H1 (cell line): ENCODE data around the gene PTPRG. TPM values are rescaled to one million over a fixed set of nuclear protein-coding genes. Genes with fewer than 3 reads are reported as not detected.

Source experiments
- CTCF ChIA-PET: fragments of 300-600 bp; sonication (Branson Sonifier 250); formaldehyde crosslinking; loops from one replicate; lab custom pipeline; 2021; ENCODE audit not compliant: partially characterized antibody; lab: Charles Lee
- POLR2A ChIA-PET: fragments of 300-600 bp; sonication (Branson Sonifier 250); formaldehyde crosslinking; loops from one replicate; lab custom pipeline; 2021; ENCODE audit warnings: inconsistent platforms; ENCODE audit not compliant: partially characterized antibody; lab: Charles Lee
- DNase-seq, 2 experiments: peaks; one replicate each; pipeline versions ENCODE4 v3.0.0 to v3.0.0-alpha.2; 2010 to 2022; ENCODE audit warnings: low spot score in 2 of 2, low read depth in 1 of 2, mixed read lengths in 1 of 2
- FAIRE-seq: peaks from 2 replicates; lab custom pipeline; 2011; peaks lifted over from hg19 to GRCh38; lab: Jason Lieb, UNC
- H2AFZ ChIP-seq: 2 replicates; pipeline ENCODE4 v1.8.1; 2012; ENCODE audit warnings: low read length, inconsistent platforms
- H2AK5ac ChIP-seq: 2 replicates; pipeline ENCODE4 v1.6.1; 2013; ENCODE audit warnings: low read depth, low read length
- H2BK120ac ChIP-seq: replicated peaks from 2 replicates; pipeline ENCODE3; 2013; ENCODE audit warnings: low read depth, low read length, inconsistent platforms
- H2BK12ac ChIP-seq: 2 replicates; pipeline ENCODE4 v1.6.1; 2013; ENCODE audit warnings: low read depth, low read length
- H2BK15ac ChIP-seq: 2 replicates; pipeline ENCODE4 v1.6.1; 2013; ENCODE audit warnings: low read length
- H2BK20ac ChIP-seq: 2 replicates; pipeline ENCODE4 v1.6.1; 2013; ENCODE audit warnings: low read length
- H2BK5ac ChIP-seq: 2 replicates; pipeline ENCODE4 v1.6.1; 2013; ENCODE audit warnings: low read depth, low read length
- H3K14ac ChIP-seq: 2 replicates; pipeline ENCODE4 v1.6.1; 2013; ENCODE audit warnings: inconsistent platforms; ENCODE audit not compliant: insufficient read length
- H3K18ac ChIP-seq: 2 replicates; pipeline ENCODE4 v1.6.1; 2013; ENCODE audit warnings: low read length; ENCODE audit errors: extremely low read depth
- H3K23ac ChIP-seq: 2 replicates; pipeline ENCODE4 v1.6.1; 2013; ENCODE audit warnings: inconsistent platforms; ENCODE audit not compliant: insufficient read length
- H3K23me2 ChIP-seq: 2 replicates; pipeline ENCODE4 v1.6.1; 2013; ENCODE audit warnings: low read depth, low read length
- H3K27ac ChIP-seq: 2 replicates; pipeline ENCODE4 v1.6.1; 2011; ENCODE audit warnings: low read depth, low read length, inconsistent platforms
- H3K27me3 ChIP-seq, 4 experiments: replicated peaks in 1 of 4; 1 replicate in 1 of 4; 2 replicates in 3 of 4; pipeline versions ENCODE4 v1.6.1 to v1.8.1; 2011 to 2013; ENCODE audit warnings: low read length in 3 of 4, mild to moderate bottlenecking in 3 of 4, inconsistent platforms in 2 of 4, mixed read lengths in 2 of 4, moderate library complexity in 1 of 4; ENCODE audit not compliant: control insufficient read depth in 3 of 4, insufficient read depth in 3 of 4; ENCODE audit errors: extremely low read depth in 1 of 4
- H3K36me3 ChIP-seq, 4 experiments: 2 replicates each; pipeline versions ENCODE4 v1.6.1 to v1.8.1; 2011 to 2013; ENCODE audit warnings: mild to moderate bottlenecking in 4 of 4, low read length in 3 of 4, moderate library complexity in 2 of 4, control low read depth in 1 of 4, inconsistent platforms in 1 of 4; ENCODE audit not compliant: insufficient read depth in 4 of 4, control insufficient read depth in 2 of 4
- H3K4ac ChIP-seq: replicated peaks from 2 replicates; pipeline ENCODE3; 2013; ENCODE audit warnings: low read length, low read depth, mixed read lengths, inconsistent platforms; ENCODE audit not compliant: insufficient read length
- H3K4me1 ChIP-seq, 4 experiments: replicated peaks in 1 of 4; 1 replicate in 1 of 4; 2 replicates in 3 of 4; pipeline versions ENCODE4 v1.6.1 to v1.8.1; 2011 to 2013; ENCODE audit warnings: low read length in 3 of 4, inconsistent platforms in 2 of 4, mixed read lengths in 1 of 4; ENCODE audit not compliant: insufficient read depth in 4 of 4, control insufficient read depth in 3 of 4
- H3K4me2 ChIP-seq, 2 experiments: 2 replicates each; pipeline versions ENCODE4 v1.6.1 to v1.8.1; 2011 to 2013; ENCODE audit warnings: low read depth in 2 of 2, low read length in 2 of 2, control low read depth in 1 of 2, inconsistent platforms in 1 of 2, mild to moderate bottlenecking in 1 of 2; ENCODE audit not compliant: insufficient read depth in 1 of 2
- H3K4me3 ChIP-seq, 4 experiments: fragments of 200-600, 300-600 bp in 1 of 4; sonication (generic), shearing (Covaris generic), sonication (Bioruptor Twin) in 1 of 4; 2 replicates each; pipeline versions ENCODE4 v1.5.1 to v1.8.1; 2011 to 2016; ENCODE audit warnings: low read length in 4 of 4, low read depth in 3 of 4, control low read depth in 2 of 4, inconsistent platforms in 2 of 4, mild to moderate bottlenecking in 2 of 4, mixed read lengths in 1 of 4, moderate library complexity in 1 of 4; ENCODE audit not compliant: insufficient read depth in 2 of 4; ENCODE audit errors: extremely low read depth in 1 of 4
- H3K56ac ChIP-seq: replicated peaks from 2 replicates; pipeline ENCODE3; 2013; ENCODE audit warnings: low read depth, mild to moderate bottlenecking, mixed read lengths, low read length, inconsistent platforms; ENCODE audit not compliant: insufficient read length
- H3K79me1 ChIP-seq: 2 replicates; pipeline ENCODE4 v1.6.1; 2013; ENCODE audit warnings: low read depth, low read length, control low read depth
- H3K79me2 ChIP-seq, 2 experiments: 2 replicates each; pipeline versions ENCODE4 v1.6.1 to v1.8.1; 2012 to 2013; ENCODE audit warnings: low read length in 2 of 2, mild to moderate bottlenecking in 2 of 2, inconsistent platforms in 1 of 2; ENCODE audit not compliant: insufficient read depth in 2 of 2, control insufficient read depth in 1 of 2
- H3K9ac ChIP-seq, 4 experiments: replicated peaks in 1 of 4; 1 replicate in 1 of 4; 2 replicates in 3 of 4; pipeline versions ENCODE4 v1.6.1 to v1.8.1; 2011 to 2013; ENCODE audit warnings: low read depth in 3 of 4, low read length in 3 of 4, control low read depth in 2 of 4, mild to moderate bottlenecking in 2 of 4, moderate library complexity in 2 of 4, inconsistent platforms in 1 of 4; ENCODE audit errors: extremely low read depth in 1 of 4
- H3K9me3 ChIP-seq, 2 experiments: 2 replicates each; pipeline versions ENCODE4 v1.6.1 to v1.8.1; 2012 to 2013; ENCODE audit warnings: mild to moderate bottlenecking in 2 of 2, moderate library complexity in 2 of 2, control low read depth in 1 of 2, inconsistent platforms in 1 of 2, low read depth in 1 of 2, low read length in 1 of 2, mixed read lengths in 1 of 2; ENCODE audit not compliant: insufficient read depth in 2 of 2
- H4K20me1 ChIP-seq, 2 experiments: replicated peaks in 1 of 2; 2 replicates each; pipeline versions ENCODE3 to v1.8.1; 2011 to 2013; ENCODE audit warnings: inconsistent platforms in 2 of 2, low read length in 2 of 2, mild to moderate bottlenecking in 1 of 2; ENCODE audit not compliant: insufficient read depth in 2 of 2, control insufficient read depth in 1 of 2
- H4K5ac ChIP-seq: 2 replicates; pipeline ENCODE4 v1.6.1; 2013; ENCODE audit warnings: low read length, low read depth, mixed read lengths, inconsistent platforms; ENCODE audit not compliant: insufficient read length
- H4K8ac ChIP-seq: 2 replicates; pipeline ENCODE4 v1.8.0; 2013; ENCODE audit warnings: mild to moderate bottlenecking, moderate library complexity, low read length, inconsistent platforms; ENCODE audit not compliant: insufficient read depth; ENCODE audit errors: extremely low read depth
- H4K91ac ChIP-seq: replicated peaks from 2 replicates; pipeline ENCODE3; 2013; ENCODE audit warnings: low read length, mixed read lengths, inconsistent platforms; ENCODE audit not compliant: insufficient read length
- E2F6 ChIP-seq: IDR thresholded peaks from 2 replicates; pipeline ENCODE4 v1.6.1; 2012; ENCODE audit warnings: inconsistent platforms
- HDAC2 ChIP-seq, 2 experiments: fragments of 300-600 bp in 1 of 2; sonication (generic) in 1 of 2; IDR thresholded peaks; 2 replicates each; pipeline ENCODE4 v1.6.1; 2011 to 2012; ENCODE audit warnings: low read depth in 2 of 2, low read length in 2 of 2, mild to moderate bottlenecking in 2 of 2, moderate library complexity in 2 of 2, borderline replicate concordance in 1 of 2, inconsistent platforms in 1 of 2
- JUND ChIP-seq: IDR thresholded peaks from 2 replicates; pipeline ENCODE4 v1.6.1; 2011; ENCODE audit warnings: mild to moderate bottlenecking, improper control_type of control experiment, low read length
- KDM5A ChIP-seq: fragments of 200-600 bp; IDR thresholded peaks from 2 replicates; pipeline ENCODE4 v1.7.1; 2012; ENCODE audit warnings: mild to moderate bottlenecking, low read length, inconsistent platforms, mixed read lengths
- NRF1 ChIP-seq: IDR thresholded peaks from 2 replicates; pipeline ENCODE4 v1.6.1; 2011; ENCODE audit warnings: mild to moderate bottlenecking, low read depth, low read length, improper control_type of control experiment
- SAP30 ChIP-seq: fragments of 300-600 bp; sonication (generic); IDR thresholded peaks from 2 replicates; pipeline ENCODE4 v1.7.1; 2012; ENCODE audit warnings: low read length, moderate library complexity, mild to moderate bottlenecking, inconsistent platforms; ENCODE audit not compliant: insufficient read depth, insufficient replicate concordance
- SP4 ChIP-seq: IDR thresholded peaks from 2 replicates; pipeline ENCODE4 v1.6.1; 2012; ENCODE audit warnings: low read length, inconsistent platforms
- SRF ChIP-seq: IDR thresholded peaks from 2 replicates; pipeline ENCODE4 v1.6.1; 2011; ENCODE audit warnings: mild to moderate bottlenecking, low read depth, low read length, moderate library complexity
- TEAD4 ChIP-seq: IDR thresholded peaks from 2 replicates; pipeline ENCODE4 v1.6.1; 2012; ENCODE audit warnings: low read depth, low read length, inconsistent platforms, mixed read lengths
- USF2 ChIP-seq: IDR thresholded peaks from 2 replicates; pipeline ENCODE4 v1.6.1; 2011; ENCODE audit warnings: low read length, improper control_type of control experiment
- WGBS, 2 experiments: shearing (Covaris generic) in 1 of 2; methylation state at CpG; one replicate each; pipeline versions ENCODE4 v1.1.6 to v1.1.7; 2013 to 2015; ENCODE audit warnings: low lambda C conversion rate in 2 of 2, mixed read lengths in 2 of 2, inconsistent platforms in 1 of 2, low coverage in 1 of 2, missing lambda C conversion rate in 1 of 2; ENCODE audit not compliant: insufficient replicate concordance in 2 of 2, insufficient coverage in 1 of 2, insufficient read length in 1 of 2; ENCODE audit errors: extremely low coverage in 1 of 2, missing lambda C conversion rate in 1 of 2; 5-methylcytosine and 5-hydroxymethylcytosine counted together
- polyA plus RNA-seq, 7 experiments: library from polyadenylated mRNA; depleted of rRNA in 3 of 7; stranded (reverse) in 5 of 7; unstranded in 2 of 7; fragments of >200 nt in 5 of 7; fragments of 200-250 nt in 2 of 7; gene quantifications; 1 replicate in 5 of 7; 2 replicates in 1 of 7; 4 replicates in 1 of 7; pipeline versions ENCODE4 v1.2.1 to v1.2.3, GENCODE V29; 2011 to 2013; ENCODE audit warnings: missing spikeins in 2 of 7, mixed read lengths in 2 of 7
- total RNA-seq: library from RNA; stranded (reverse); fragmentation: NEBNext Ultra II Directional; extraction: Animal tissue kit (Norgen Biotek cat#: 25700); gene quantifications from 2 replicates; pipeline ENCODE4 v1.2.1, GENCODE V29; 2021

The PTPRG gene
- total and polyA plus RNA-seq, 2 of the 8 experiments (the other 6 are each of a cell fraction or from before 2014, with no cell fraction given) = 23.3 to 96.2 TPM

GRCh38 chr3:61864886-61865285 is 303.5 kb downstream of the PTPRG start:
- POLR2A ChIA-PET = interaction anchor here (1.3 kb wide), 2 partner anchors 17 to 19 kb away, joined by 3 to 4 read pairs; no protein-coding TSS in a partner anchor

More at GRCh38 chr3:61864886-61865285, 303.5 kb downstream of the PTPRG start:
- no peaks in the 10 kb centered on the region for H3K23me2 ChIP-seq
- no peak overlapping the region for H3K4me3 ChIP-seq
- H3K27ac ChIP-seq = no peak overlapping the region
- H3K9me3 ChIP-seq = no peaks in the 10 kb centered on the region
- WGBS, 2 experiments = 78% methylated on average over 1 of the region's 1 CpG; no CpG with 5 or more reads in 1 of the 2 experiments
- no peak overlapping the region for H2BK5ac ChIP-seq
- no peak for DNase-seq
- no peak overlapping the region for H2BK15ac ChIP-seq
- H4K91ac ChIP-seq = no peak overlapping the region
- no peak overlapping the region for H4K8ac ChIP-seq
- no peak overlapping the region for H2BK120ac ChIP-seq
- H3K79me2 ChIP-seq = peaks cover 0 to 88% of the 10 kb centered on the region in 2 experiments; a peak in 3 of 4 replicates
- no peak overlapping the region for H3K9ac ChIP-seq
- no peak for TF ChIP-seq E2F6
- no peak for TF ChIP-seq SP4
- TF ChIP-seq TEAD4 = no peak
- no peak for TF ChIP-seq HDAC2 (IDR thresholded peaks at IDR 0.05; ENCODE audit: borderline replicate concordance in 1 of 2, low read depth in 2 of 2, low read length in 2 of 2)
- no peak for TF ChIP-seq JUND
- no peak for TF ChIP-seq NRF1
- TF ChIP-seq SAP30 = no peak
- no peak for TF ChIP-seq USF2
- no peak for TF ChIP-seq SRF
- TF ChIP-seq KDM5A = no peak
- no peak overlapping the region for H2BK12ac ChIP-seq
- no peak overlapping the region for H3K4me2 ChIP-seq
- H4K5ac ChIP-seq = no peak overlapping the region
- no peak for FAIRE-seq
- CTCF ChIA-PET = interaction anchor here (0.7 to 1.8 kb wide), 4 partner anchors 12 to 1275 kb away, joined by 3 to 6 read pairs (median 3); no protein-coding TSS in a partner anchor
- peaks cover 6% of the 10 kb centered on the region; the same call in 1 of the 2 replicates for H3K79me1 ChIP-seq
- no peak overlapping the region for H3K23ac ChIP-seq
- H3K56ac ChIP-seq = no peak overlapping the region
- no peak overlapping the region for H2BK20ac ChIP-seq
- peaks cover 0 to 28% (median 14%) of the 10 kb centered on the region in 4 experiments; a peak in 6 of 7 replicates for H3K4me1 ChIP-seq
- H2AK5ac ChIP-seq = no peak overlapping the region
- H3K4ac ChIP-seq = no peak overlapping the region
- H2AFZ ChIP-seq = no peak overlapping the region
- no peak overlapping the region for H3K14ac ChIP-seq
- no peaks in the 10 kb centered on the region for H3K27me3 ChIP-seq
- H3K18ac ChIP-seq = no peak overlapping the region
- no peaks in the 10 kb centered on the region for H3K36me3 ChIP-seq
- peaks cover 3 to 13% of the 10 kb centered on the region in 2 experiments for H4K20me1 ChIP-seq
